Right ventricle myocardium superior (tissue), 1 donor: ENCODE measurements around the gene COL16A1. TPM values are rescaled to one million over a fixed set of nuclear protein-coding genes. Genes with fewer than 3 reads are reported as not detected.

Source experiments
- ATAC-seq: fragments of 200-7000 bp; cut with Tn5 transposase; one replicate; pipeline ENCODE4 v1.9.1; 2020; ENCODE audit warnings: mild to moderate bottlenecking; ENCODE audit not compliant: poor library complexity
- DNase-seq: peaks from one replicate; pipeline ENCODE4 v3.0.0-alpha.2; 2020
- intact Hi-C: fragments of 100-400 bp; cut with DNase I; formaldehyde crosslinking; loops from one replicate; pipeline ENCODE4 v1.11.2; 2022
- total RNA-seq: library from RNA; stranded (reverse); fragmentation: NEBNext Ultra II Directional; extraction: Animal tissue kit (Norgen Biotek cat#: 25700); gene quantifications from one replicate; pipeline ENCODE4 v1.2.1, GENCODE V29; 2021
- donor health status: DM: no; HTN: yes; CAD: no; lungs with severe emphysema.

The COL16A1 gene
- total RNA-seq, 1 donor from 2014 or later = 10.9 TPM

DNA sequence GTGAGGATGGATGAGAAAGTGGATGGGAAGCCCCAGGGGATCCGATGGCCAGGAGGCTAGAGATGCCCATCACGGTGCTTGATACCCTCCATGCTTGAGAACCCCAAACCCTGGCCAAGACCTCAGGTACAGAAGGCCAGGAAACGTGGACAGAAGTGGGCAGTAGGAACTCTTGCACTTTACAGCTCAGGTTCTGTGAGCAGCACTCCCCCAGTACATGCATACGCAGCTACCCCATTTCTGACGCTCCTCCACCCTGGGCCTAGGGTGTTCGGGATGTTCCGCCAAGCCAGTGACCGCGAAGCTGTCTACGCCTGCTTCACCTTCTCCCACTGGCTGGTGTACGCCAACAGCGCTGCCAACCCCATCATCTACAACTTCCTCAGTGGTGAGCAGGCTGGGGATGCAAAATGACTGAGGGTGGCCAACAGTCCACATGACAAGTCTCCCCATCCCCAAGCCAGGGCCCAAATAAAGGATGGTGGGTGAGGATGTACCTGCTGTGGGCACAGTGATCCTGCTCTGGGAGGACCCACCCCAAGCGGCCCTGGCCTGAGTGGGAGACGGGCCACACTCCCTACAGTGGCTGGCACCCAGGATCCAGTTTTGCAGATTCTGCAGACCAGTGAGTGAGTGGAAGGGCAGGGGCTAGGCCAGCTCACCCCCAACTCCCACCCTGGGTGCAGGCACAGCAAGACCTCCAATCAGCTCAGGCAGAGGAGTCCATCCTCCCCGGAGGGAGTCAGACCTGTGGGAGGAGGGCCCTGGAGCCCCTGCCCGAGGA lies 78.9 kb downstream of the COL16A1 start:
- ATAC-seq = no peak
- intact Hi-C loops = no loop called here

DNA sequence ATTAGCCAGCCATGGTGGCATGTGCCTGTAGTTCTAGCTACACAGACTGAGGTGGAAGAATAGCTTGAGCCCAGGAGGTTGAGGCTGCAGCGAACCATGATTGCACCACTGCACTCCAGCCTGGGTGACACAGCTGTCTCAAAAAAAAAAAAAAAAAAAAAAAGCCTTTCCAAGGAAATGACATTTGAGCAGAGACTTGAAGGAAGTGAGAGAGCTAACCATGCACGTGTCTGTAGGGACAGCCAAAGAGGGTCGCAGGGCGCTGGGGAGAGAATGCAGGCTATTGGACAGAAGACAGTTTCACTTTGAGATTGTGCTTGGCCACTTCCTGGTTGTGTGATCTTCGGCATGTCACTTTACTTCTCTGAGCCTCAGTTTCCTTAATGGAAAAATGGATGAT lies 79.5 kb downstream of the COL16A1 start:
- intact Hi-C loops = no loop called here
- ATAC-seq (no peak), DNase-seq (no peak)

More for the DNA sequence above, 78.9 kb downstream of the COL16A1 start:
- DNase-seq = no peak

DNA sequence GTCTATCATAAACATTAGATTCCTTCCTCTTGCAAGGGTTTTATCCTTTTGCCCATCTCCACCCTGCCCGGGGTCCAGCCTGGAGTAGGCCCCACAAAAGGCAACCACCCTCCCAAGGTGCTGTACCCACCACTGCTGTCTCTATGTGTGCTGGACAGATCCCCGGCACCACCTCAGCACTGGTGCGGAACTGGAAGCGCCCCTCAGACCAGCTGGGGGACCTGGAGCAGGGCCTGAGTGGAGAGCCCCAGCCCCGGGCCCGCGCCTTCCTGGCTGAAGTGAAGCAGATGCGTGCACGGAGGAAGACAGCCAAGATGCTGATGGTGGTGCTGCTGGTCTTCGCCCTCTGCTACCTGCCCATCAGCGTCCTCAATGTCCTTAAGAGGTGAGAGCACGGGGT lies 80.5 kb downstream of the COL16A1 start:
- DNase-seq = no peak
- intact Hi-C loops = no loop called here
- no peak for ATAC-seq

DNA sequence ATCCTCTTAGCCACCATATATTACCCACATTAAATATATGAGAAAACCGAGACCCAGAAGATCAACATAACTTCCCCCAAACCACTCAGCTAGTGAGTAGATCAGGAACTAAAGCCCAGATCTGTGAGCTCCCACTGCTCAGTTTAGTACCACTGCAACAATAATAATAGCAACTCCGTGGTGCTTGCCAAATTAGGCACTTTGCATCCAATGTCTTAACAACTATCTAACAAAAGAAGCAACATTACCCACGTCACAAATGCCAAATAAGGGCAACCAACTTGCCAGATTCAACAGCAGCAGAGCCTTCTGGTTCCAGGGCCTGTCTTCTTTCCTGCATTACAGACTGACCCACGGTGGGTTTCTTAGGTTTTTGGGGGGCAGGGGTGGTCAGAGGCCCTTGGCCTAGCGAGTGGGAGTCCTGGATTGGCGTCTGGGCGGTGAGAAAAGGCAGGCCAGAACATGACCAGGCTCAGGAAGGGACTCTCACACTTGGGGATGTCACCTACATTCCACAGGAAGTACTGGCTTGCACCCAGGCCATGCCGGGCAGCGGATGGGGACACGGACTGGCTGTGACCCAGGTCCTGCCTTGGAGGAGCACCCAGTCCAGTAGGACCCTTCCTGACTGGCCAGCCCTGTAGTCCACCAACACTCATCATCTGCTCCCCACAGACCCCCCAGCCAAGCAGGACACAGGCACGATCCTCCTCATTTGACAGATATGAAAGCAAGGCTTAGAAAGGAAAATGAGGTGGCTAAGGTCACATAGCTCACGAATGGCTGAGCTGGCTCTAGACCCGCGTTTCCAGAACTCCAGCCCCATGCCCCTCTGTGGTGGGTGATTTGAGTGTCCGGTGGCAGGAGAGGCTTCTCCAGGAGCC lies 81.7 kb downstream of the COL16A1 start:
- peak; percentile 26 for ATAC-seq
- peak; percentile 61 for DNase-seq
- intact Hi-C loops = no loop called here

DNA sequence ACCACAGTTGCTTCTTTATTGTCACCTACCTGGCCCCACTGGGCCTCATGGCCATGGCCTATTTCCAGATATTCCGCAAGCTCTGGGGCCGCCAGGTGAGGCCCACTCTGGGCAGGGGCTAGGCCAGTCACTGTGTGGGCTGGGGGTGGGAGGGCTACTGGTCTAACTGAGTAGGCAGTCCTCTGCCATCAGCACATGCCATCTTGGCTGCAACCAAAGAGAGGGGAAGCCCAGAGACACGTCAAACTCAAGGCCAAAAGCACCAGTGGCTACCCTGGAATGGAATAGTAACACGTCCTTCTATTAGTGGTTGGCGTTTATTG lies 82.4 kb downstream of the COL16A1 start:
- DNase-seq (no peak), ATAC-seq (no peak)
- intact Hi-C loops = no loop called here

DNA sequence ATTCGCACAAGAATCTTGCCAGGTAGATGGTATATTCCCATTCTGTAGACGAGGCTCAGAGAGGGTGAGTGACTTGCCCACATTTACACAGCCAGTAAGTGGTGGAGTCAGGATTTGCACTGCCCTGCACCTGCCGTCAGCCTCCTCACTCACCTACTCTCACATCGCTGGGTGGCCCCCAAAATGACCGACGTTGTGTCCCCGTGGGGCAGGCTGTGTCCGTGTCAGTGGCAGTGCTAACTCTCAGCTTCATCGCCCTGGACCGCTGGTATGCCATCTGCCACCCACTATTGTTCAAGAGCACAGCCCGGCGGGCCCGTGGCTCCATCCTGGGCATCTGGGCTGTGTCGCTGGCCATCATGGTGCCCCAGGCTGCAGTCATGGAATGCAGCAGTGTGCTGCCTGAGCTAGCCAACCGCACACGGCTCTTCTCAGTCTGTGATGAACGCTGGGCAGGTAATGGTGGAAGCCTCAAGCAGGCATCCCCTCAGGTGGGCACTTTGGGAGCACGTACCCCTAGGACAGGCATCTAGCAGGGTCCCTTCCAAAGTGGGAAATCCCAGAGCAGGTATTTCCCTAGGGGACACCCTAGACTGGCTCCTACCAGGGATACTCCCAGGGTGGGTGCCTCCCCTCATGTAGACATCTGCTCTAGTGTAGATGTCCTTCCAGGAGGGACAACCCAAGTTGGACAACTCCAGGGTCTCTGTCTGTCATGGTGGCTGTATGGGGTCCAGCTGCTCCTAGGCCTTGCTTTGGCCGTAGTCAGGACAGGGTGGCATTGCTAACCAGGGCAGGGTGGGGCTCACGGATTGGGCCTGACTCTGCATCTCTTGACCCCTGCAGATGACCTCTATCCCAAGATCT lies 83.0 kb downstream of the COL16A1 start:
- DNase-seq (no peak), ATAC-seq (no peak)
- intact Hi-C loops = no loop called here

DNA sequence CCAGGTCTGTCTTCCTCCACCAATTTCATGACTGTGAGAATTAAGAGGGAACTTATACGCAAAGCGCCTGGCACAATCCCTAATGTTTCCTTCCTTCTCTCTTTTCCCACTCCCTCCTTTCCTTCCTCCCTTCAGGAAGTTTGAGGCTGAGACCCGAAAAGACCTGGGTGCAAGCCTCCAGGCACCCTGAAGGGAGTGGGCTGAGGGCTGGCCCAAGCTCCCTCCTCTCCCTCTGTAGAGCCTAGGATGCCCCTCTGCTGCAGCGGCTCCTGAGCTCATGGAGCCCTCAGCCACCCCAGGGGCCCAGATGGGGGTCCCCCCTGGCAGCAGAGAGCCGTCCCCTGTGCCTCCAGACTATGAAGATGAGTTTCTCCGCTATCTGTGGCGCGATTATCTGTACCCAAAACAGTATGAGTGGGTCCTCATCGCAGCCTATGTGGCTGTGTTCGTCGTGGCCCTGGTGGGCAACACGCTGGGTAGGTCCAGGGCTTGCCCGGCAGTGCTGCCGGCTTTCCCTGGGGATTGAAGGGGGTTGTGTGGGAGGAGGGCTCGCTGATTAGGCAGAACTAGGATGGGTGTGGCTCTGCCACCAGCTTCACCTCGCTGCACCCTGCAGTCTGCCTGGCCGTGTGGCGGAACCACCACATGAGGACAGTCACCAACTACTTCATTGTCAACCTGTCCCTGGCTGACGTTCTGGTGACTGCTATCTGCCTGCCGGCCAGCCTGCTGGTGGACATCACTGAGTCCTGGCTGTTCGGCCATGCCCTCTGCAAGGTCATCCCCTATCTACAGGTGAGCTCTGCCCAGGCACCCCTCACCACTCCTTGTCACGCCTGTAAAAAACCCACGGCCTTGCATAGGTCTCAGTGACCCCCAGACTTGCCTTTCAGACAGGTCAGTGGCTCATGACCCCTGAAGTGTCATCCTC lies 84.6 kb downstream of the COL16A1 start:
- no peak for ATAC-seq
- intact Hi-C loops = no loop called here

DNA sequence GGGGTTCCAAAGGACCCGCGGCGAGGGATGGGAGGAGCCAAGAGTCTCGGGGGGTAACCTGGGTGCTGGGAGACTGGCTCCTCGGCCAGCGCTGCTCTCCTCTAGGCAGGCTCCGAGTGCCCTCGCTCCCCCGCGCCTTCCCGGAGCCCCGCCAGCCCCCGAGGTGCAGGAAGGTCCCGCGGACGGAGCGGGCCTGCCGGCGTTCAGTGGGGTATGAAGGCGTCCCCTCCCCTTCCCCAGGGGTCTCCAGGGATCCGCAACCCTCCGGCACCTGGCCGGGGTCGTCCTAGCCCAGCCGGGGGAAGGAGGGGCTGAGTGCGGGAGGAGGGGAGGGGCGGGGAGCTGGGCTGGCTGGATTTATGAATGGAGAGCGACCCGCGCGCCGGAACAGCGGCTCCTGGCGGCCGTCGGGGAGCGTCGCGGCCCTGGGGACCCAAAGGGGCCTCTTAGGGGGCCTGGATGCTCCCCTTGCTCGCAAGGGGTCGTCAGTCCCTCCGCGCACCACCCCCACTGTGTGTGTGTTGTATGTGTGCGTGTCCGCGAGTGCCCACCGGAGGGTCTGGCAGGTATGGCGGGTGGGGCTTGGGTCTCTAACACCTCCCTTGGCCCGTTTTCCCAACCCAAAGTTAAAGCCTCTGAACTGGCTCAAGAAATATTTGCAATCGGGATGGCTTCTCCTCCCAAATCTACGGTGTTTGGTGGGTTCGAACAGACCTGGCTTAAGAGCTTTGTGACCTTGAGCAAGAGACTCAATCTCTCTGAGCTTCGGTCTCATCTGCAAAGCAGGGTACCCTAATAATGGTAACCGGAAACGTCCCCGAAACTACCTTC lies 85.7 kb downstream of the COL16A1 start:
- DNase-seq = peak; percentile 67
- ATAC-seq = peak; percentile 62
- intact Hi-C loops = no loop called here

More for the DNA sequence above, 84.6 kb downstream of the COL16A1 start:
- DNase-seq = no peak

DNA sequence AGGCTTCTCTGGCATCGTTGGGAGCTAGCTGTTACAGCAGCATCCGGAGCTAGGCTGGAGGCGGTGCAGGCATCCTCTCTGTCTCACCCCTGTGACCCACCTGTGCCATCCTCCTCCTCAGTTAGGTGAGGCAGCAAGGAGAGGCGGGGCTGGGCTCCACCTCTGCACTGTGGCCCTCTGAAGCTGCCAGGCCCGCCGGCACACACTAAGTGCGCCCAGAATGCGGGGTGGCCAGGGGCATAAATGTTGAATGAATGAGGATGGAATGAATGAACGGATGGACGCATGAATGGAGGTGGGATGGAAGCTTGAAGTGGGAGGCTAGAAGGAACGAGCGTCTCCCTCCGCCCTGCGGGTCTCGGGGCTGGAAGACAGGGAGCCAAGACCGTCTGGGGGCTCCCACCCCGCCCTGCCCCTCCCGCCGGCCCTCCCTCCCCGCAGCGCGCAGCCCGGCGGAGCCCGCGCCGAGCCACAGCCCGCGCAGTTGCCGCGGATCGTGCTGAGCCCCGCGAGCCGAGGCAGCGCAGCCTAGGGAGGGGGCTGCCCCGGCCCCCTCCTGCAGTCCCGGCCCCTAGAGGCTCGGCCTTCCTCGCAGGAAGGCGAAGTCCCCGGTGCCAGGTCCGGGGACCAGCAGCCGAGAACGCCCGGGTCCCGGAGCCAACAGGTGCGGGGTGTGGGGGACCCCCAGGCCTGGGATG lies 86.5 kb downstream of the COL16A1 start, which contains the start of gene HCRTR1:
TSS of gene HCRTR1 (plus strand) at position 472 of the 698 bp plus-strand sequence. CDS start 1,504 bp downstream, outside the sequence.
- intact Hi-C loops = no loop called here
- ATAC-seq (peak; percentile 14), DNase-seq (no peak)

DNA sequence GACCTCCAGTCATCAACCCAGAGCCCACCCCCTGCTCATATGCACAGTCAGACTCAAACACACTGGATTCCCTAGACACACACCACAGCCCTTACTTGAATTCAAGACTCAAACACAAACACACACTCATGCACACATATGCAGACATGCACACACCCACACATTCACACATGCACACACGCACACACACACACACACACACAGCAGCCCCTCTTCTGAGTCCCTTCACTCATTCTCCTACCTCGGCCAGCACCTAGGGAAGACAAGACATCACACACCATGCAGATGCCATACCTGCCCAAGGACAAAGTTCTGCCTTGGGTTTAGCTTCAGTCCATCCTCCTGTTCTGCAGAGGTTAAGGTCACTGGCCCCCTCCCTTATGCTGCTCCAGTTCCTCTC lies 87.9 kb downstream of the COL16A1 start:
- intact Hi-C loops = no loop called here
- DNase-seq (no peak), ATAC-seq (no peak)

DNA sequence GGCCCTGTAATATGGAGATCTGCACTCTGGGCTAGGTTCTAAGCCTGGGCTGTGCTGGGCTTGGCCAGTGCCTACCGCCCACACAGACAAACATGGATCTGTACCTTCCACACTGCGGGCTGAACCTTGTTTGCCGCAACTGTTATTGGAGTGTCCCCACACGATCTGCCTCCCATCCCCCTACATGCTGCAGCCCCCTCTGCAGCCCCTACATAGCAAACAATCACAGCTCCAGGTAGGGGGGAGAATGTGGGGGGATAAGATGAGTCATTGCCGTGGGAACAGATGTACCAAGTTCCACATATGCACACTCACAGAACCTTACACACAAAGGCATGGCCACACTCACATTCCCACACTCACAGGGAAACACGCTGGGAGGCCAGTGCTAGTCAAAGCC lies 88.4 kb downstream of the COL16A1 start:
- no peak for ATAC-seq
- no peak for DNase-seq
- intact Hi-C loops = no loop called here

DNA sequence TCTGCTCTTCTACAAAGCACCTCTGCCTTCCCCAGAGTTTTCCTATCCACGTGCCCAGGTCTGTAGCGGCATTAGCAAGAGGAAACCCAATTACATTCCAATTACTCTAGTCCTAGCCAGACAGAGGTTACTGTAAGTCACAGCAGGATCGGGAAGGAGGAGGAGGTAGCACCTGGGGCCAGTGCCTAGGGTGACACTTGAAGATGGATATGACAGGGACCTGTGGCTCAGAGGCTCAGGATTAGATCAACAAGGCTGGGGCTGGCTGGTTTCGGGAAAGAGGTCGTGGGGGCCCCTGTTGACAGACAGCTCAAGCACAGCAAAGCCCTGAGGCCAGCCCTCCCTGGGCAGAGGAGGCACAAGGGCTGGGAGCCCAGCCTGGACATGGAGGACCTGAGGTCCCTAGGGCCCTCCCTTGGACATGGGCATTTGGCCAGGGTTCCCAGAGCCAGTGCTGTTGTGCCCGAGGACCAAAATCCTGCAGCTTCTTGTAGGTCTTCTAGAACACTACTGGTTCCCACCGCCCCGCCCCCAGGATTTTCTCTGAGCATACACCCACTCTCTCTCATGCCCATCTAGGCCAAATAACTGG lies 89.3 kb downstream of the COL16A1 start:
- intact Hi-C loops = loop anchor here (5.0 kb wide), 1 partner anchor 52 kb away; no protein-coding TSS in a partner anchor
- no peak for ATAC-seq
- DNase-seq = no peak

DNA sequence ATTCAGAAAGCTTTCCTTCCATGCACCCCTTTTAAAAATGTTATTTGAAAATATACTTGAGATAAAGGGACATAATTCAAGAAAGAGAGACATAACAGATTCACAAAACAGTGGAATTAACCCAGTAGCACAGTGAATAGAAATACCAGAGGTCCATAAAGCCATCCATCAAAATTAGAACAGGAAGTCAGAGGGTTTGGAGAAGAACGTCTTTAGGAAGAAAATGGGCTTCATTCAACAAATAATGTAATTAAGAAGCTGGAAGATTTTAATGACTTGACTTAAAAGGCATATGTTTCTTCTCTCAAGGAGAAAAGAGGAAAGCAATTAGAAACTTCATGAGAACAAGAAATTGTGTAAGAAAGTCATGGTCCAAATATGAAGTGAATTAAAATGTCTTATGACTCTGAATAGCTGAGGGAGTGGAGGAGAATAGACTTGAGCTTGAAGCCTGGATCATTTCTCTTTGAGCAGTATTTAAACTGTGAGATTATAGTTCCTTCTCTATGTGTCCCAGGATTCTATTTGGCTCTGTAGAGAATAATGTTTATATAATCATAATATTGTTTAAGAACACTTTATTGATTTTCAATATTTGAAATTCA lies 94.2 kb downstream of the COL16A1 start:
- no peak for ATAC-seq

DNA sequence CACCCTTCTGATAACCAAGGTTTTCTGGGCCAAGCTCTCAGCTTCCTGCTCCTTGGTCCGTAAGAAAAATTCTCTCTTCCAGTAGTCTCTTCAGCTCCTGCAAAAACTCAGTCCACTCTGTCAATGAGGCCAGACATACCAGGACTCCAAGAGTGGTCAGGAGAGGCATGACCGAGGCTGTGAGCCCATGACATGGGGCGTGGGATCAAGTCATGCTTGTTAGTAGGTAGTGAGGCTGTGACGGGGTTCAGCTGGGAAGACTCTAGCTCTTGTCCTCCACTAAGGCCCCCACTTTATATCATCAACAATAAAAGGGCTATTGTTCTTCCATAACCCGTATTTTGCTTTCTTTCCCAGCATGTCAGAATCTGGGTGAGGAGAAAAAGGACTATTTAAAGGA lies 96.5 kb downstream of the COL16A1 start:
- no peak for DNase-seq
- intact Hi-C loops = no loop called here
- ATAC-seq = no peak

More for the DNA sequence above, 94.2 kb downstream of the COL16A1 start:
- intact Hi-C loops = loop anchor here (5.0 kb wide), 1 partner anchor 47 kb away; no protein-coding TSS in a partner anchor
- no peak for DNase-seq

DNA sequence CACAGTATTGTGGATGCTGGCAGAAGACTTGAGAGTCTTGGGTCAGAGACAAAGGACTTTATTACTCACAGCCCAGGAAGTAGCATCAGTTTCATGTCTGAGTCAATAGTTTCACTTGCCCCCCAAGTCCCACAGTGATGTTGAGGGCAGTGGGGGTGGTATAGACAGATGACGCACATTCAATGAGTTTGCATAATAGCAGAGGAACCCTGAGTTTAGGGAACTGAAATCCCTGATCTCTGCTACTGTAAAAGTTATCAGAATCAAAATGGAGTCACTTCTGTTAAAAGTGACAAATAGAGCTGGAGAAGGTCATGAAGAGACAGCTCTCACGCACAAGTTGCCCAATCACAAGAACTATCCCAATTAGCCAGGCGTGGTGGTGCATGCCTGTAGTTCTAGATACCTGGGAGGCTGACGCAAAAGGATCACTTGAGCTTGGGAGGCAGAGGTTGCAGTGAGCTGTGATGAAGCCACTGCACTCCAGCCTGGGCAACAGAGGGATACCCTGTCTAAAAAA lies 97.8 kb downstream of the COL16A1 start:
- ATAC-seq (no peak), DNase-seq (no peak)
- intact Hi-C loops = no loop called here
